ENCODE measurements around the gene CNTNAP1.

CNTNAP1 gene

GRCh38 chr17:42720996-42721583 is 38.8 kb downstream of the CNTNAP1 start:
- no peaks in the 10 kb centered on the region for H3K79me2 ChIP-seq (ENCODE audit: low read length)
- H4K20me1 ChIP-seq (ENCODE audit: insufficient read depth, low read length): no peaks in the 10 kb centered on the region
- no peaks in the 10 kb centered on the region for H3K4me1 ChIP-seq (ENCODE audit: low read length)
- no peak overlapping the region for H3K4me3 ChIP-seq (ENCODE audit: low read length)
- no peaks in the 10 kb centered on the region for H3K27me3 ChIP-seq (replicated peaks; ENCODE audit: insufficient read depth, low read length)
- no peak overlapping the region for H3K4me2 ChIP-seq (ENCODE audit: low read depth, low read length)
- H3K9ac ChIP-seq (ENCODE audit: low read length): no peak overlapping the region
- peaks cover 25% of the 10 kb centered on the region for H3K36me3 ChIP-seq (replicated peaks; ENCODE audit: insufficient read depth, low read length)
- H3K9me3 ChIP-seq (replicated peaks; ENCODE audit: insufficient read depth, low read length): no peaks in the 10 kb centered on the region
- TF ChIP-seq EZH2phosphoT487 (IDR thresholded peaks at IDR 0.05; ENCODE audit: low read length) (no peak), CTCF (IDR thresholded peaks at IDR 0.05; ENCODE audit: low read length) (peak; percentile 71)
- DNase-seq: peak; percentile 82
- no peaks in the 10 kb centered on the region for H3K9me2 ChIP-seq (replicated peaks; ENCODE audit: insufficient read depth, low read length)
- H2AFZ ChIP-seq (ENCODE audit: low read length): no peak overlapping the region
- peaks cover 5% of the 10 kb centered on the region; the same call in 1 of the 2 replicates for H3F3A ChIP-seq (ENCODE audit: insufficient read depth, low read length)
- H3K27ac ChIP-seq (ENCODE audit: low read length): no peak overlapping the region

GRCh38 chr17:42723636-42724035 is 41.3 kb downstream of the CNTNAP1 start:
- Histone ChIP-seq H3K9ac (ENCODE audit: low read length) (no peak overlapping the region), H3K4me1 (ENCODE audit: low read length) (no peaks in the 10 kb centered on the region), H3K9me2 (replicated peaks; ENCODE audit: insufficient read depth, low read length) (no peaks in the 10 kb centered on the region), H2AFZ (ENCODE audit: low read length) (no peak overlapping the region), H3K27ac (ENCODE audit: low read length) (no peak overlapping the region), H3K4me2 (ENCODE audit: low read depth, low read length) (no peak overlapping the region), H3K4me3 (ENCODE audit: low read length) (no peak overlapping the region), H3K27me3 (replicated peaks; ENCODE audit: insufficient read depth, low read length) (no peaks in the 10 kb centered on the region), H3F3A (ENCODE audit: insufficient read depth, low read length) (peaks cover 5% of the 10 kb centered on the region; the same call in 1 of the 2 replicates), H4K20me1 (ENCODE audit: insufficient read depth, low read length) (no peaks in the 10 kb centered on the region), H3K79me2 (ENCODE audit: low read length) (no peaks in the 10 kb centered on the region), H3K36me3 (replicated peaks; ENCODE audit: insufficient read depth, low read length) (peaks cover 12% of the 10 kb centered on the region), H3K9me3 (replicated peaks; ENCODE audit: insufficient read depth, low read length) (no peaks in the 10 kb centered on the region)
- DNase-seq: no peak
- TF ChIP-seq CTCF (IDR thresholded peaks at IDR 0.05; ENCODE audit: low read length) (no peak), EZH2 (optimal IDR thresholded peaks at IDR 0.05; ENCODE audit: low read depth, low read length) (no peak), EZH2phosphoT487 (IDR thresholded peaks at IDR 0.05; ENCODE audit: low read length) (no peak)

- Histone ChIP-seq H3K36me3 (replicated peaks; ENCODE audit: insufficient read depth, low read length) (peaks cover 10% of the 10 kb centered on the region), H2AFZ (ENCODE audit: low read length) (no peak overlapping the region), H3K9me2 (replicated peaks; ENCODE audit: insufficient read depth, low read length) (no peaks in the 10 kb centered on the region)
Observed at GRCh38 chr17:42725143-42725542, 42.8 kb downstream of the CNTNAP1 start.

More at GRCh38 chr17:42725143-42725542, 42.8 kb downstream of the CNTNAP1 start:
- Histone ChIP-seq H3K9me3 (replicated peaks; ENCODE audit: insufficient read depth, low read length) (no peaks in the 10 kb centered on the region), H3K4me3 (ENCODE audit: low read length) (no peak overlapping the region), H3K4me1 (ENCODE audit: low read length) (no peaks in the 10 kb centered on the region), H3K27me3 (replicated peaks; ENCODE audit: insufficient read depth, low read length) (no peaks in the 10 kb centered on the region), H3F3A (ENCODE audit: insufficient read depth, low read length) (peaks cover 5% of the 10 kb centered on the region; the same call in 1 of the 2 replicates), H3K27ac (ENCODE audit: low read length) (no peak overlapping the region), H3K4me2 (ENCODE audit: low read depth, low read length) (no peak overlapping the region), H3K9ac (ENCODE audit: low read length) (no peak overlapping the region), H3K79me2 (ENCODE audit: low read length) (no peaks in the 10 kb centered on the region), H4K20me1 (ENCODE audit: insufficient read depth, low read length) (no peaks in the 10 kb centered on the region)
- no peak for DNase-seq
- no peak for TF ChIP-seq CTCF (IDR thresholded peaks at IDR 0.05; ENCODE audit: low read length)
- TF ChIP-seq EZH2 (optimal IDR thresholded peaks at IDR 0.05; ENCODE audit: low read depth, low read length): no peak
- no peak for TF ChIP-seq EZH2phosphoT487 (IDR thresholded peaks at IDR 0.05; ENCODE audit: low read length)

Data from MM.1S (cell line).